Transverse colon (tissue), 4 donors: Measurements from ENCODE around the gene GPC6. TPM values are rescaled to one million over a fixed set of nuclear protein-coding genes. Genes with fewer than 3 reads are reported as not detected.

ENCODE experiments used
- DNase-seq: peaks from one replicate; pipeline ENCODE4 v3.0.0-alpha.2; 2019
- H3K27ac ChIP-seq, 4 donors: fragments of 200-600 bp; sonication (generic); 2 replicates each; pipeline ENCODE4 v1.5.1; 2016 to 2018; ENCODE audit warnings: inconsistent platforms in 4 of 4
- H3K27me3 ChIP-seq: fragments of 200-600 bp; sonication (generic); 2 replicates; pipeline ENCODE4 v1.5.1; 2017; ENCODE audit warnings: inconsistent platforms
- H3K36me3 ChIP-seq, 4 donors: fragments of 200-600 bp; sonication (generic); 2 replicates each; pipeline ENCODE4 v1.5.1; 2017 to 2019; ENCODE audit warnings: inconsistent platforms in 4 of 4
- H3K4me1 ChIP-seq, 4 donors: fragments of 200-600 bp; sonication (generic); 2 replicates each; pipeline ENCODE4 v1.5.1; 2017 to 2020; ENCODE audit warnings: inconsistent platforms in 4 of 4
- H3K4me3 ChIP-seq, 4 donors: fragments of 200-600 bp; sonication (generic); 1 replicate in 1 of 4; 2 replicates in 3 of 4; pipeline versions ENCODE4 v1.5.1 to v1.6.1; 2017 to 2019; ENCODE audit warnings: inconsistent platforms in 4 of 4
- H3K9me3 ChIP-seq, 2 donors: fragments of 200-600 bp; sonication (generic); 2 replicates each; pipeline ENCODE4 v1.5.1; 2017 to 2019; ENCODE audit warnings: inconsistent platforms in 2 of 2
- CTCF ChIP-seq, 5 experiments: fragments of 200-600 bp in 3 of 5; fragments of 450-650 bp in 2 of 5; sonication (generic) in 3 of 5; IDR thresholded peaks; 1 replicate in 2 of 5; 2 replicates in 3 of 5; pipeline ENCODE4 v1.5.1; 2016 to 2017; ENCODE audit warnings: antibody characterized with exemption in 5 of 5, inconsistent platforms in 3 of 5, mild to moderate bottlenecking in 2 of 5, moderate library complexity in 1 of 5
- EP300 ChIP-seq: sonication (generic); formaldehyde crosslinking; IDR thresholded peaks from one replicate; pipeline ENCODE4 v1.6.1; 2017; ENCODE audit warnings: antibody characterized with exemption, low read depth
- POLR2A ChIP-seq: fragments of 450-650 bp; IDR thresholded peaks from one replicate; pipeline ENCODE4 v1.6.1; 2016; ENCODE audit warnings: antibody characterized with exemption, mild to moderate bottlenecking, moderate library complexity
- POLR2AphosphoS5 ChIP-seq, 3 donors: sonication (generic); formaldehyde crosslinking; IDR thresholded peaks; one replicate each; pipeline ENCODE4 v1.6.1; 2016; ENCODE audit warnings: antibody characterized with exemption in 3 of 3
- WGBS, 2 donors: methylation state at CpG; one replicate each; pipeline ENCODE4 v1.1.5; 2018; ENCODE audit warnings: low coverage in 1 of 2; 5-methylcytosine and 5-hydroxymethylcytosine counted together
- in situ Hi-C, 4 donors: fragments of 200-750 bp; cut with MboI; loops; one replicate each; pipeline versions ENCODE4 v1.15.0 to v1.15.1; 2017; ENCODE audit warnings: low sequenced_read_pairs in 3 of 4, low pct_ligation_motif_present in 1 of 4, low pct_unique_long_range_greater_than_20kb in 1 of 4
- intact Hi-C: fragments of 100-400 bp; cut with DNase I; formaldehyde crosslinking; loops from one replicate; pipeline ENCODE4 v1.15.1; 2023; ENCODE audit warnings: low total_unique reads
- total RNA-seq, 4 donors: library from RNA; depleted of rRNA; stranded (reverse); fragments of >200 nt; gene quantifications; one replicate each; pipeline ENCODE4 v1.1.0, GENCODE V29; 2016

Gene GPC6
- total RNA-seq, 4 donors from 2014 or later: 0.75 to 5.7 (median 4.0) TPM

GRCh38 chr13:93265800-93266199 lies 39.2 kb downstream of the GPC6 start:
- in situ Hi-C loops: no loop called here
- TF ChIP-seq CTCF (IDR thresholded peaks at IDR 0.05) (no peak), POLR2A (no peak)

GRCh38 chr13:93266681-93267080 lies 40.1 kb downstream of the GPC6 start:
- 60 to 64% methylated on average over 1 of the region's 1 CpG for WGBS, 2 donors
- H3K36me3 ChIP-seq: no peaks in the 10 kb centered on the region
- H3K4me3 ChIP-seq: no peak overlapping the region
- no peaks in the 10 kb centered on the region for H3K4me1 ChIP-seq
- no peak for DNase-seq
- TF ChIP-seq CTCF (IDR thresholded peaks at IDR 0.05) (no peak), POLR2A (no peak), POLR2AphosphoS5 (IDR thresholded peaks at IDR 0.05) (no peak), EP300 (no peak)
- H3K9me3 ChIP-seq: no peaks in the 10 kb centered on the region
- in situ Hi-C loops: no loop called here
- no peak overlapping the region for H3K27ac ChIP-seq
- intact Hi-C loops: no loop called here
- H3K27me3 ChIP-seq: no peaks in the 10 kb centered on the region

More at GRCh38 chr13:93265800-93266199, 39.2 kb downstream of the GPC6 start:
- Histone ChIP-seq H3K4me1 (no peaks in the 10 kb centered on the region), H3K36me3 (no peaks in the 10 kb centered on the region), H3K27me3 (no peaks in the 10 kb centered on the region), H3K9me3 (no peaks in the 10 kb centered on the region), H3K27ac (no peak overlapping the region), H3K4me3 (no peak overlapping the region)
- DNase-seq: no peak
- 68 to 79% methylated on average over 5 of the region's 5 CpGs for WGBS, 2 donors
- intact Hi-C loops: no loop called here

- 79 to 83% methylated on average over 7 of the region's 7 CpGs for WGBS, 2 donors
- Histone ChIP-seq H3K9me3 (no peaks in the 10 kb centered on the region), H3K4me3 (no peak overlapping the region), H3K27me3 (no peaks in the 10 kb centered on the region), H3K36me3 (no peaks in the 10 kb centered on the region), H3K27ac (no peak overlapping the region), H3K4me1 (no peaks in the 10 kb centered on the region)
- DNase-seq: no peak
- TF ChIP-seq POLR2A (no peak), CTCF (IDR thresholded peaks at IDR 0.05) (no peak), POLR2AphosphoS5 (IDR thresholded peaks at IDR 0.05) (no peak), EP300 (no peak)
- in situ Hi-C loops: no loop called here
- intact Hi-C loops: no loop called here
Observed at GRCh38 chr13:93268327-93269028, 41.9 kb downstream of the GPC6 start.

GRCh38 chr13:93270769-93271742 lies 44.4 kb downstream of the GPC6 start:
- DNase-seq: no peak
- H3K36me3 ChIP-seq: no peaks in the 10 kb centered on the region
- intact Hi-C loops (no loop called here), in situ Hi-C loops (no loop called here)
- H3K4me1 ChIP-seq: no peaks in the 10 kb centered on the region
- 43% methylated on average over 5 of the region's 5 CpGs for WGBS, 2 donors
- no peak overlapping the region for H3K4me3 ChIP-seq
- no peaks in the 10 kb centered on the region for H3K27me3 ChIP-seq
- H3K9me3 ChIP-seq: no peaks in the 10 kb centered on the region
- H3K27ac ChIP-seq: no peak overlapping the region
- TF ChIP-seq CTCF (IDR thresholded peaks at IDR 0.05) (no peak), POLR2A (no peak), POLR2AphosphoS5 (IDR thresholded peaks at IDR 0.05) (no peak), EP300 (no peak)
